Type B pancreatic cell (in vitro differentiated cells): ENCODE results near the gene PARVB. TPM values are rescaled to one million over a fixed set of nuclear protein-coding genes. Genes with fewer than 3 reads are reported as not detected.

Experiments
- DNase-seq: peaks from one replicate; pipeline ENCODE4 v3.0.0; 2021; ENCODE audit warnings: mixed read lengths; ENCODE audit not compliant: unreplicated experiment; ENCODE audit errors: extremely low spot score
- H3K27ac Mint-ChIP-seq: 2 replicates; pipeline ENCODE4 v1.8.0; 2021; ENCODE audit warnings: mild to moderate bottlenecking, mixed read lengths
- H3K27me3 Mint-ChIP-seq: 2 replicates; pipeline ENCODE4 v1.8.0; 2021; ENCODE audit warnings: mixed read lengths
- H3K36me3 Mint-ChIP-seq: 2 replicates; pipeline ENCODE4 v1.8.0; 2021; ENCODE audit warnings: mixed read lengths
- H3K4me1 Mint-ChIP-seq: one replicate; pipeline ENCODE4 v1.8.0; 2021; ENCODE audit warnings: mixed read lengths; ENCODE audit not compliant: unreplicated experiment
- H3K4me3 Mint-ChIP-seq: 2 replicates; pipeline ENCODE4 v1.8.0; 2021; ENCODE audit warnings: mild to moderate bottlenecking, mixed read lengths
- H3K9me3 Mint-ChIP-seq: 2 replicates; pipeline ENCODE4 v1.8.0; 2021; ENCODE audit warnings: mixed read lengths
- CTCF ChIP-seq: fragments of 200-600 bp; sonication (generic); conservative IDR thresholded peaks from 2 replicates; pipeline ENCODE4 v1.5.0; 2021; ENCODE audit warnings: antibody characterized with exemption, mild to moderate bottlenecking
- total RNA-seq: library from RNA; stranded (reverse); gene quantifications from 2 replicates; pipeline ENCODE4 v1.2.1, GENCODE V29; 2021; ENCODE audit warnings: low replicate concordance

The PARVB gene
- total RNA-seq, 1 donor from 2014 or later = 15.9 TPM

DNA sequence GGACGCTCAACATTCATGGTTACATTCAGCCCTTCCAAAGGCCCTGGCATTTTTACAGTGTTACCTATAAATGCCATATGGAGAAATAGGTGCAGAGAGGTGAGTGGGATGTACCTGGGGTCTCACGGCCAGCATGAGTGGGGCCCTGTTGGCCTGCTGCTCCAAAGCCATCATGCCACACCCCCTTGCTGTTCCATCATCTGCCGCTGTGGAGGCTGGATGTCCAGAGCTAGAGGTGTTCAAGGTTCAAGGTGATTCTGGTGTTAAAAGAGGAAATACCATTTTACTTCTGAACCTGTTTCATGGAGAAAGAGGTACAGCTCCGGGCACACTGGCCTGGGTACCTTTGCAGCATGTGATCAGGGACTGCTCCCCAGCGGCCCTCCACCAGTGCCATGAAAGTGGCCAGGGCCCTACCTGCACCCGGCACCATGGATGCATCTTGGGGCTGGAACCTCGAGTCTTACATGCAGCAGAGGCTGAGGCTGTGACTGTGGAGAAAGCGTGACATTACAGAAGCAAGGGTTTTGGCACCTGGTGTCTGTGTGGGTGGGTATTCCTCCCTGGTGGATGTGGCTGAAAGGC is 68.6 kb downstream of the PARVB start:
- Mint-ChIP-seq H3K27me3 (no peaks in the 10 kb centered on the region), H3K9me3 (no peaks in the 10 kb centered on the region), H3K36me3 (no peaks in the 10 kb centered on the region), H3K4me3 (no peak overlapping the region), H3K27ac (no peak overlapping the region), H3K4me1 (peaks cover 19% of the 10 kb centered on the region)
- DNase-seq = no peak
- no peak for TF ChIP-seq CTCF

- no peaks in the 10 kb centered on the region for H3K9me3 Mint-ChIP-seq
- H3K4me1 Mint-ChIP-seq = peaks cover 23% of the 10 kb centered on the region
Observed at GRCh38 chr22:44093791-44094190, 69.7 kb downstream of the PARVB start.

DNA sequence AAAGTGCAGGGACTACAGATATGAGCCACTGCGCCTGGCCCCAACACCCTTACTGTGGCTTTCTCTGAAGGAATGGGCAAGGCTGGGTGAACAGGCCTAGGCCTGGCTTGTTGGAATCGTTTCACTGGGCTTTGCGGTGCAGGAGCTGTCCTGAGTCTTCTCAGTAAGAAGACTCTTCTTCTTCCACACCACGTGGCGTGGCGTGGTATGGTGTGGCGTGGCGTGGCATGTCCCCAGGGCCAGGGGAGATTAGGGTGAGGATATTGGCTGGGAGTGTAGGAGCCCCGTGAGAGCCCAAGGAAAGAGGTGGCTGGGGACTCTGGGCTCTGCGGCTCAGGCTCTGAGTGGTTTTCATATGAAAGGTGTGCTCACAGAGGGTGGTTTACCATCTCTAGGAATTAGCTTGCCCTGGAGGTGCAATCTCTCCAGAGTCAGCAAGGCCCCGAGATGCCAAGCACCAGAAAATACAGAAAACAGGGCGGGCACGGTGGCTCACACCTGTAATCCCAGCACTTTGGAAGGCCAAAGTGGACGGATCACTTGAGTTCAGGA is 70.7 kb downstream of the PARVB start:
- no peak overlapping the region for H3K27ac Mint-ChIP-seq
- H3K4me1 Mint-ChIP-seq = peaks cover 19% of the 10 kb centered on the region
- no peak for TF ChIP-seq CTCF
- DNase-seq = no peak
- H3K27me3 Mint-ChIP-seq = no peaks in the 10 kb centered on the region
- no peak overlapping the region for H3K4me3 Mint-ChIP-seq
- H3K9me3 Mint-ChIP-seq = no peaks in the 10 kb centered on the region
- H3K36me3 Mint-ChIP-seq = no peaks in the 10 kb centered on the region

More at GRCh38 chr22:44093791-44094190, 69.7 kb downstream of the PARVB start:
- Mint-ChIP-seq H3K27ac (no peak overlapping the region), H3K4me3 (no peak overlapping the region), H3K36me3 (no peaks in the 10 kb centered on the region), H3K27me3 (no peaks in the 10 kb centered on the region)
- DNase-seq = no peak
- TF ChIP-seq CTCF = no peak

DNA sequence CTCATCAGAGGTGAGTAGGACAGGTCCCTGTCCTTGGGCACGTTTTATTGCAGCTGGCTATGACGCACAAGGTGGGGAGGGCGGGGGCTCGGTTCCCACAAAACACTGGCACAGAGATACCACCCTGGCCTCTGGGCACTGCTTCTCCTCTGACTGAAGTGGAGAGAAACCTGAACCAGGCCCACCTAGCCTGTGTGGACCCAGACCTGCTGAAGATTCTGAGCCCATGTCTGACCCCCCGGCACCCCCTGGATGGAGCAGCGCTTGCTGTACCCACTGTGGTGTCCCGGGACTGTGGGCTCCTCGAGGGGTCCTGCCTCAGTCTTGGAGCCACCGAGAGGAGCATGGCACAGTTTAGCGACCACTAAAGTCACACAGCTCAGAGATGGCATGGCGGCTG is 72.6 kb downstream of the PARVB start:
- no peaks in the 10 kb centered on the region for H3K27me3 Mint-ChIP-seq
- H3K27ac Mint-ChIP-seq = no peak overlapping the region
- no peak for TF ChIP-seq CTCF
- H3K4me3 Mint-ChIP-seq = no peak overlapping the region
- H3K4me1 Mint-ChIP-seq = peaks cover 4% of the 10 kb centered on the region
- no peaks in the 10 kb centered on the region for H3K9me3 Mint-ChIP-seq
- H3K36me3 Mint-ChIP-seq = no peaks in the 10 kb centered on the region
- DNase-seq = no peak

- Mint-ChIP-seq H3K9me3 (no peaks in the 10 kb centered on the region), H3K36me3 (no peaks in the 10 kb centered on the region), H3K27ac (no peak overlapping the region), H3K4me1 (peaks cover 4% of the 10 kb centered on the region), H3K4me3 (no peak overlapping the region), H3K27me3 (no peaks in the 10 kb centered on the region)
- no peak for TF ChIP-seq CTCF
- no peak for DNase-seq
Observed at GRCh38 chr22:44097263-44098020, 73.3 kb downstream of the PARVB start.
